Stimulated activated CD4-positive, alpha-beta T cell treated with anti-CD3 and anti-CD28 coated beads, Interleukin-2, amount 100 ng/mL, for 24 hours (primary cell): Measurements from ENCODE around the gene GJA8.
"Not testable (repeated sequence)": the region's sequence is repeated elsewhere in the genome, so short reads cannot be mapped to it uniquely, and the experiment has no call there.

ENCODE experiments used
- DNase-seq, 2 donors: peaks; one replicate each; pipeline ENCODE4 v3.0.0-alpha.2; 2020

GJA8 gene

DNA sequence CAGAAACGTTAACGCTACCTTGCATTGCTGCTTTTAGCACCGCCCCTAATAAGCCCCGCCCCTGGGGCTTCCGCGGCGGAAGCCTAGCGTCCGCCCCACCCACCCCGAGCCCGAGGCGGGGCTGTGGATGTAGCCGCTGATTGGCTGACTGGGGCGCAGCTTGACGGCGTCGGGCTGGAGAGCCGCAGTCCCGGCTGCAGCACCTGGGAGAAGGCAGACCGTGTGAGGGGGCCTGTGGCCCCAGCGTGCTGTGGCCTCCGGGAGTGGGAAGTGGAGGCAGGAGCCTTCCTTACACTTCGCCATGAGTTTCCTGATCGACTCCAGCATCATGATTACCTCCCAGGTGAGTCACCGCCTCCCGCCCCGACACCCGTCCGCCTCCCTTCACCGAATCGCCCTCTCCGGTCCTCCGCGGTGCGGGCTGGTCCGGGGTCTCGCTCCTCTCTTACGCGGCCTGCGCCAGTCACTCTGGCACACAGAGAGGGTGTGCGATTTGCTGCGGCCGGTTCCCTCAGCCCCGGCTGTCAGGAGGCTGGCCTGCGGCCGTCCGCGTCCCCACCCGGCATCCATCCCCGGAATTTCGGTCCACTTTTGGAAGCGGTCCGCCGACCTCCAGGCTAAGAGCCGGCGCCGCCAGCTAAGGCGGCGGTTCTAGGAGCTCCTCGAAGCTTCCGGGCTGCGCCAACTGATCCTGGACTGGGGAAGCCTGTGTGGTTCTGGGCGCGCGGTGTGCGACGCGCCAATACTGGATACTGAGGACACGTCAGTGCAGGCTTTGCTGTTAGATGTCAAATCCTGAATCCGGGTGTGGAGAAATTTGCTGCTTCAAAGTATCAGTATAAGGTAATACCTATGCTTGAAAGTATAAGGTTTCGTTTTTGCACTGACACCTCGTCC, 25.9 kb downstream of the GJA8 start, which contains the start of gene GPR89B:
GPR89B (plus strand) TSS at position 185 of the 897 bp plus-strand sequence; CDS start at position 302, 117 bp downstream.
- peak; percentile 91 to 95 for DNase-seq

DNA sequence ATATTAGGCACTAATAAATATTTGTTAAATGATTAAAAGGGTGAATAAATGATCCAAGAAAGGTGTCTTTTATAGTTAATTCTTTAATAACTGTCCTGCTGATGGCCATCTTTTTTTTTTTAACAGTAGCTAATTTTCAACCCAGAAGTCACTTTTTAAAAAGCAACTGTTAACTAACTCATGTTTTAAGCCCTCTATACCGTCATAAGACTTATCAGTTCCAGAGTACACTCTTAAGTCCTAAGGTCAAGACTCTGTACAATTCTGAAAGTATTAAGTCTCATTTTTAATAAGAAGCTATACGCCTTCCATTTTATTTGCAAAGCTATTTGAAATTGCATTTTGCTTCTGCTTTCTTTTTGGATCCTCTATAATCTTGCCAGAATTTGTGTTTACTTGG, 28.5 kb downstream of the GJA8 start:
- not testable (repeated sequence) for DNase-seq

DNA sequence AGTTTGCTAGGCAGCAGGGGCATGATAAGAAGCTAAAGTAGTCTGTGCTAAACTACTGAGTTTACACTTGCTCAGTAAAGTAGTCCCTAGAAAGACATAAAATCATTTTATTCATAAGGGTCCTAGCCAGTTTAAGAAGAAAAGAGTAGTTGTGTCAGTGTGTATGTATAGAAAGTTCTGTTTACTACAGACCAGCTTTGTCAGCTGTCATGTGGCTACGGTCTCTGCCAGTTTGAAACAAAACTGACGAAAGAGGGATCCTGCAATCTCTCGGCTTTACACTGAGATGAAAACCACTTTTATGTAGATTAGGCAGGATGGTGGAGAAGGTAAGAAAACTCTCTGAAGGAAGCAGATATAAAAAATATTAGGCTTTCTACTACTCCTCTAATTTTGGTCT, 32.7 kb downstream of the GJA8 start:
- not testable (repeated sequence) for DNase-seq

DNA sequence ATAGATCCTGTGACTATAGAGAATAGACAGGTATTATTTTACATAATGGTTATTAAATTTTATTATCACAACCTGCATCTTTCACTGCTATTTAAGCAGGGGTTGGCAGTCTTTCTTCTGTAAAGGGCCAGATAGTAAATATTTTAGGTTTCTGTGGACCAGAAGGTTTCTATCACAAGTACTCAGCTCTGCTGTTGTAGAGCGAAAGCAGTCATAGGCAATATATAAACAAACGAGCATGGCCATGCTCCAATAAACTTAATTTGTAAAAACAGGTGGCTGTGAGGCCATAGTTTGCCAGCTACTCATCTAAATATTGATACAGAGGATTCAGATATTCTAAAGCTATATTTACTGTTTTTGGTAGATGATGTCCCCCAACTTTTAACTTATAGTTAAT, 37.9 kb downstream of the GJA8 start:
- DNase-seq: not testable (repeated sequence)

DNA sequence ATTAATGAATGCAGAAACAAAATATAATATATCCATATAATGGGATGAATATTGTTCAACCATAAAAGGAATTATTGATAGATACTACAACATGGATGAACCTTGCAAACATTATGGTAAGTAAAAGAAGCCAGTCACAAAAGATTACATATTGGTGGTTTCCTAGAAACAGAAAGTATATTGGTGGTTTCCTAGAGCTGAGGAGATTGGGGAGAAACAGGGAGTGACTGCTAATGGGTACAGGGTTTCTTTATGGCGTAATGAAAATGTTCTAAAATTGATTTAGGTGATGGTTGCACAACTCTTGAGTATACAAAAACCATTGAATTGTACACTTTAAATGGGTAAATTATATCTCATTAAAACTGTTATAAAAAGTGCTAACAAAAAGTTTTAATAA, 40.0 kb downstream of the GJA8 start:
- DNase-seq: not testable (repeated sequence)

DNA sequence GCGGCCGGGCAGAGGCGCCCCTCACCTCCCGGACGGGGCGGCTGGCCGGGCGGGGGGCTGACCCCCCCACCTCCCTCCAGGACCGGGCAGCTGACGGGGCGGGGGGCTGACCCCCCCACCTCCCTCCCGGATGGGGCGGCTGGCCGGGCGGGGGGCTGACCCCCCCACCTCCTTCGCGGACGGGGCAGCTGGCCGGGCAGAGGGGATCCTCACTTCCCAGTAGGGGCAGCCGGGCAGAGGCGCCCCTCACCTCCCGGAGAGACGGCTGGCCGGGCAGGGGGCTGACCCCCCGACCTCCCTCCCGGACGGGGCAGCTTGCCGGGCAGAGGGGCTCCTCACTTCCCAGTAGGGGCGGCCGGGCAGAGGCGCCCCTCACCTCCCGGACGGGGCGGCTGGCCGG, 46.9 kb downstream of the GJA8 start:
- DNase-seq: not testable (repeated sequence)
